ENCODE data around the gene NCKAP5. TPM values are rescaled to one million over a fixed set of nuclear protein-coding genes. Genes with fewer than 3 reads are reported as not detected.

NCKAP5 gene
- polyA plus RNA-seq, 3 donors, result not detected

GRCh38 chr2:133508546-133509165 lies 59.6 kb downstream of the NCKAP5 start:
- no peak overlapping the region for H3K4me2 ChIP-seq (replicated peaks; ENCODE audit: extremely low read depth, low read length, poor library complexity, severe bottlenecking)
- H3K27ac Mint-ChIP-seq, result no peak overlapping the region
- WGBS (ENCODE audit: insufficient coverage), result 78% methylated on average over 4 of the region's 7 CpGs

GRCh38 chr2:133506996-133507395 lies 61.3 kb downstream of the NCKAP5 start:
- Mint-ChIP-seq H3K9me3 (peaks cover 0 to 9% (median 3%) of the 10 kb centered on the region in 7 donors), H3K27ac (no peak overlapping the region), H3K4me3 (no peak overlapping the region), H3K4me1 (no peaks in the 10 kb centered on the region), H3K27me3 (ENCODE audit: low read depth in 3 of 3) (no peaks in the 10 kb centered on the region), H3K36me3 (no peaks in the 10 kb centered on the region)
- intact Hi-C loops (cut with micrococcal nuclease), result no loop called here
- no peaks in the 10 kb centered on the region for H3K79me2 ChIP-seq (ENCODE audit: insufficient read depth, low read length)
- no peaks in the 10 kb centered on the region for H4K20me1 ChIP-seq (ENCODE audit: insufficient read depth, low read length)
- H3K9me3 ChIP-seq (replicated peaks in 1 of 2; ENCODE audit: control insufficient read depth in 1 of 2, insufficient read depth in 1 of 2, low read length in 2 of 2), result no peaks in the 10 kb centered on the region
- no peak for DNase-seq
- 82% methylated on average over 5 of the region's 6 CpGs for WGBS (ENCODE audit: insufficient coverage)
- TF ChIP-seq CTCF (IDR thresholded peaks at IDR 0.05), result no peak
- H3K4me3 ChIP-seq (replicated peaks in 1 of 3; ENCODE audit: low read depth in 2 of 3, low read length in 3 of 3), result no peak overlapping the region
- no peaks in the 10 kb centered on the region for H3K36me3 ChIP-seq (replicated peaks in 1 of 2; ENCODE audit: control insufficient read depth in 1 of 2, insufficient read depth in 2 of 2, low read length in 2 of 2)
- H3K4me1 ChIP-seq (ENCODE audit: control insufficient read depth in 1 of 2, insufficient read depth in 2 of 2, low read length in 2 of 2), result no peaks in the 10 kb centered on the region
- H3K27me3 ChIP-seq (ENCODE audit: control insufficient read depth in 2 of 2, insufficient read depth in 2 of 2, low read length in 2 of 2), result no peaks in the 10 kb centered on the region
- no peak overlapping the region for H2AFZ ChIP-seq (ENCODE audit: insufficient read depth, low read depth, low read length, poor library complexity, severe bottlenecking)
- H3K4me2 ChIP-seq (replicated peaks; ENCODE audit: extremely low read depth, low read length, poor library complexity, severe bottlenecking), result no peak overlapping the region
- no peak overlapping the region for H3K9ac ChIP-seq (ENCODE audit: insufficient read depth, low read length, poor library complexity, severe bottlenecking)
- no peak overlapping the region for H3K27ac ChIP-seq (ENCODE audit: low read depth in 1 of 2, low read length in 2 of 2)

More at GRCh38 chr2:133508546-133509165, 59.6 kb downstream of the NCKAP5 start:
- TF ChIP-seq CTCF (IDR thresholded peaks at IDR 0.05), result no peak
- Histone ChIP-seq H3K27ac (ENCODE audit: low read depth in 1 of 2, low read length in 2 of 2) (no peak overlapping the region), H3K9ac (ENCODE audit: insufficient read depth, low read length, poor library complexity, severe bottlenecking) (no peak overlapping the region), H3K79me2 (ENCODE audit: insufficient read depth, low read length) (no peaks in the 10 kb centered on the region), H2AFZ (ENCODE audit: insufficient read depth, low read depth, low read length, poor library complexity, severe bottlenecking) (no peak overlapping the region), H3K9me3 (replicated peaks in 1 of 2; ENCODE audit: control insufficient read depth in 1 of 2, insufficient read depth in 1 of 2, low read length in 2 of 2) (no peaks in the 10 kb centered on the region), H3K4me3 (replicated peaks in 1 of 3; ENCODE audit: low read depth in 2 of 3, low read length in 3 of 3) (no peak overlapping the region), H3K36me3 (replicated peaks in 1 of 2; ENCODE audit: control insufficient read depth in 1 of 2, insufficient read depth in 2 of 2, low read length in 2 of 2) (no peaks in the 10 kb centered on the region), H3K4me1 (ENCODE audit: control insufficient read depth in 1 of 2, insufficient read depth in 2 of 2, low read length in 2 of 2) (no peaks in the 10 kb centered on the region), H3K27me3 (ENCODE audit: control insufficient read depth in 2 of 2, insufficient read depth in 2 of 2, low read length in 2 of 2) (no peaks in the 10 kb centered on the region), H4K20me1 (ENCODE audit: insufficient read depth, low read length) (no peaks in the 10 kb centered on the region)
- intact Hi-C loops (cut with micrococcal nuclease), result no loop called here
- H3K9me3 Mint-ChIP-seq, result peaks cover 0 to 11% (median 2%) of the 10 kb centered on the region in 7 donors
- H3K4me1 Mint-ChIP-seq, result no peaks in the 10 kb centered on the region
- no peaks in the 10 kb centered on the region for H3K27me3 Mint-ChIP-seq (ENCODE audit: low read depth in 3 of 3)
- no peak for DNase-seq
- no peaks in the 10 kb centered on the region for H3K36me3 Mint-ChIP-seq
- H3K4me3 Mint-ChIP-seq, result no peak overlapping the region
